Measurements from ENCODE around the gene GRIN2A. TPM values are rescaled to one million over a fixed set of nuclear protein-coding genes. Genes with fewer than 3 reads are reported as not detected.

GRIN2A gene
- polyA plus RNA-seq, 1 donor (not counting 4 experiments of a cell fraction or from before 2014, with no cell fraction given), result 0.01 TPM

GRCh38 chr16:9934723-9935508 lies 247.3 kb downstream of the GRIN2A start:
- H3K27me3 ChIP-seq (ENCODE audit: control insufficient read depth, extremely low read depth, insufficient read depth, low read length), result no peaks in the 10 kb centered on the region
- no peaks in the 10 kb centered on the region for H3K36me3 ChIP-seq (ENCODE audit: control insufficient read depth in 2 of 2, extremely low read depth in 1 of 2, insufficient read depth in 2 of 2, low read length in 2 of 2)
- no peak overlapping the region for H3K4me3 ChIP-seq (ENCODE audit: control insufficient read depth in 2 of 3, extremely low read depth in 1 of 3, insufficient read depth in 2 of 3, low read depth in 1 of 3, low read length in 3 of 3)
- no peak for TF ChIP-seq EZH2 (IDR thresholded peaks at IDR 0.05; ENCODE audit: low read length)
- TF ChIP-seq CTCF (optimal IDR thresholded peaks at IDR 0.05 in 1 of 3, IDR thresholded peaks at IDR 0.05 in 1 of 3, conservative IDR thresholded peaks at IDR 0.05 in 1 of 3; ENCODE audit: extremely low read depth in 1 of 3, insufficient read depth in 2 of 3, low read length in 3 of 3), result no peak
- DNase-seq (ENCODE audit: low read depth, low spot score) (no peak), FAIRE-seq (no peak)
- dilution Hi-C loops (cut with MboI; ENCODE audit: extremely low pct_ligation_motif_present, low sequenced_read_pairs), result no loop called here
- no peaks in the 10 kb centered on the region for H3K9me3 ChIP-seq (ENCODE audit: control insufficient read depth, low read depth, low read length)
- no peaks in the 10 kb centered on the region for H3K79me2 ChIP-seq (ENCODE audit: control insufficient read depth, insufficient read depth, low read length)
- no peaks in the 10 kb centered on the region for H4K20me1 ChIP-seq (ENCODE audit: control insufficient read depth, extremely low read depth, insufficient read depth, low read length)
- H3K9ac ChIP-seq (ENCODE audit: control insufficient read depth, extremely low read depth, insufficient read depth, low read length), result no peak overlapping the region
- no peaks in the 10 kb centered on the region for H3K4me1 ChIP-seq (ENCODE audit: control insufficient read depth, extremely low read depth, insufficient read depth, low read length)
- no peak overlapping the region for H3K4me2 ChIP-seq (ENCODE audit: control insufficient read depth, extremely low read depth, insufficient read depth, low read depth, low read length)
- no peaks in the 10 kb centered on the region for H3K9me1 ChIP-seq (ENCODE audit: control insufficient read depth, extremely low read depth, insufficient read depth, low read length)
- H3K27ac ChIP-seq (ENCODE audit: control insufficient read depth, insufficient read depth, low read length), result no peak overlapping the region
- H2AFZ ChIP-seq (ENCODE audit: control insufficient read depth, low read length), result no peak overlapping the region

- H3K4me3 ChIP-seq (ENCODE audit: control insufficient read depth in 2 of 3, extremely low read depth in 1 of 3, insufficient read depth in 2 of 3, low read depth in 1 of 3, low read length in 3 of 3), result no peak overlapping the region
- H3K9me1 ChIP-seq (ENCODE audit: control insufficient read depth, extremely low read depth, insufficient read depth, low read length), result no peaks in the 10 kb centered on the region
- no peaks in the 10 kb centered on the region for H3K79me2 ChIP-seq (ENCODE audit: control insufficient read depth, insufficient read depth, low read length)
- H3K36me3 ChIP-seq (ENCODE audit: control insufficient read depth in 2 of 2, extremely low read depth in 1 of 2, insufficient read depth in 2 of 2, low read length in 2 of 2), result no peaks in the 10 kb centered on the region
- H2AFZ ChIP-seq (ENCODE audit: control insufficient read depth, low read length), result no peak overlapping the region
- DNase-seq (ENCODE audit: low read depth, low spot score) (no peak), FAIRE-seq (no peak)
- H3K9ac ChIP-seq (ENCODE audit: control insufficient read depth, extremely low read depth, insufficient read depth, low read length), result no peak overlapping the region
- no peaks in the 10 kb centered on the region for H3K4me1 ChIP-seq (ENCODE audit: control insufficient read depth, extremely low read depth, insufficient read depth, low read length)
- no peaks in the 10 kb centered on the region for H4K20me1 ChIP-seq (ENCODE audit: control insufficient read depth, extremely low read depth, insufficient read depth, low read length)
- H3K9me3 ChIP-seq (ENCODE audit: control insufficient read depth, low read depth, low read length), result no peaks in the 10 kb centered on the region
- H3K27me3 ChIP-seq (ENCODE audit: control insufficient read depth, extremely low read depth, insufficient read depth, low read length), result no peaks in the 10 kb centered on the region
- TF ChIP-seq CTCF (optimal IDR thresholded peaks at IDR 0.05 in 1 of 3, IDR thresholded peaks at IDR 0.05 in 1 of 3, conservative IDR thresholded peaks at IDR 0.05 in 1 of 3; ENCODE audit: extremely low read depth in 1 of 3, insufficient read depth in 2 of 3, low read length in 3 of 3), result no peak
- H3K27ac ChIP-seq (ENCODE audit: control insufficient read depth, insufficient read depth, low read length), result no peak overlapping the region
- H3K4me2 ChIP-seq (ENCODE audit: control insufficient read depth, extremely low read depth, insufficient read depth, low read depth, low read length), result no peak overlapping the region
- dilution Hi-C loops (cut with MboI; ENCODE audit: extremely low pct_ligation_motif_present, low sequenced_read_pairs), result no loop called here
Measured at GRCh38 chr16:9932919-9933653, 249.1 kb downstream of the GRIN2A start.

All from keratinocyte (primary cell).